ENCODE data around the gene PDZRN4. TPM values are rescaled to one million over a fixed set of nuclear protein-coding genes. Genes with fewer than 3 reads are reported as not detected.
"Not testable (repeated sequence)": the region's sequence is repeated elsewhere in the genome, so short reads cannot be mapped to it uniquely, and the experiment has no call there.

PDZRN4 gene
- total RNA-seq, 6 donors from 2014 or later: 0.17 to 1.3 (median 0.61) TPM; not detected in 1

GRCh38 chr12:41162461-41162860, 25.7 kb upstream of the PDZRN4 start:
- Histone ChIP-seq H3K36me3 (no peaks in the 10 kb centered on the region), H3K9me3 (no peaks in the 10 kb centered on the region), H3K27ac (no peak overlapping the region), H3K4me1 (no peaks in the 10 kb centered on the region), H3K27me3 (no peaks in the 10 kb centered on the region), H3K4me3 (no peak overlapping the region)
- no peak for DNase-seq
- no peak for ATAC-seq (ENCODE audit: low FRiP score in 2 of 2)
- no peak for TF ChIP-seq EP300 (IDR thresholded peaks at IDR 0.05)
- WGBS, 2 donors: 43 to 56% methylated on average over 5 of the region's 5 CpGs

GRCh38 chr12:41167701-41168100, 20.4 kb upstream of the PDZRN4 start:
- TF ChIP-seq CTCF (IDR thresholded peaks at IDR 0.05): no peak
- TF ChIP-seq EP300 (IDR thresholded peaks at IDR 0.05): no peak
- no peak for TF ChIP-seq POLR2AphosphoS5 (IDR thresholded peaks at IDR 0.05)
- TF ChIP-seq POLR2A (IDR thresholded peaks at IDR 0.05): no peak
- 78 to 92% methylated on average over 1 of the region's 1 CpG for WGBS, 2 donors
- Histone ChIP-seq H3K4me1 (no peaks in the 10 kb centered on the region), H3K36me3 (no peaks in the 10 kb centered on the region), H3K27ac (no peak overlapping the region), H3K9me3 (peaks cover 0 to 3% (median 0%) of the 10 kb centered on the region in 4 donors), H3K27me3 (no peaks in the 10 kb centered on the region), H3K4me3 (no peak overlapping the region)
- DNase-seq (no peak), ATAC-seq (ENCODE audit: low FRiP score in 2 of 2) (no peak)

DNA sequence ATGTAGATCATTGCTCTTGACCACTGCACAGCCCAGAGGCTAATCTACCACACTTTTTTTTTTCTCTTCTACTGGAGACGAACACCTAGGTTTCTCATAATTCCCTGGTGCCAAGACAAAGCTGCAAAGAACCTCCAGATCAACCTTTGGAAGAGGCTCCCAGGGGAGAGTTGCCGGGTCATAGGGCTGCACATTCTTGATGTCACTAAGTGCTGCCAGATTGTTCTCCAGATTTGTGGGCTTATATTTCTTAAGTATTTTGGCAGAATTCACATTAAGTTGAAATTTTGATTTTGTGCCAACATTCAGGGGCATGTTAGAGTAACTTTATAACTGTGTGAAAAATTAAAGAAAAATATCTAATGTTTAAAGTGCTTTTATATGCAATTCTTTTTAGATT, 13.5 kb upstream of the PDZRN4 start:
- DNase-seq: no peak
- ATAC-seq (ENCODE audit: low FRiP score in 2 of 2): no peak

DNA sequence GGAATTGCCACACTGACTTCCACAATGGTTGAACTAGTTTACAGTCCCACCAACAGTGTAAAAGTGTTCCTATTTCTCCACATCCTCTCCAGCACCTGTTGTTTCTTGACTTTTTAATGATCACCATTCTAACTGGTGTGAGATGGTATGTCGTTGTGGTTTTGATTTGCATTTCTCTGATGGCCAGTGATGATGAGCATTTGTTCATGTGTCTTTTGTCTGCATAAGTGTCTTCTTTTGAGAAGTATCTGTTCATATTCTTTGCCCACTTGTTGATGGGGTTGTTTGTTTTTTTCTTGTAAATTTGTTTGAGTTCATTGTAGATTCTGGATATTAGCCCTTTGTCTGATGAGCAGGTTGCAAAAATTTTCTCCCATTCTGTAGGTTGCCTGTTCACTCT, 8.6 kb upstream of the PDZRN4 start:
- ATAC-seq (ENCODE audit: low FRiP score in 2 of 2); H3K36me3 ChIP-seq; H3K27me3 ChIP-seq; H3K27ac ChIP-seq; H3K4me1 ChIP-seq; H3K4me3 ChIP-seq; H3K9me3 ChIP-seq; DNase-seq: not testable (repeated sequence)
- 100% methylated on average over 1 of the region's 1 CpG for WGBS, 2 donors

More for the DNA sequence above, 13.5 kb upstream of the PDZRN4 start:
- TF ChIP-seq CTCF (IDR thresholded peaks at IDR 0.05): no peak
- no peak for TF ChIP-seq POLR2AphosphoS5 (IDR thresholded peaks at IDR 0.05)
- TF ChIP-seq EP300 (IDR thresholded peaks at IDR 0.05): no peak
- no peak for TF ChIP-seq POLR2A (IDR thresholded peaks at IDR 0.05)
- H3K27me3 ChIP-seq: no peaks in the 10 kb centered on the region
- no peaks in the 10 kb centered on the region for H3K4me1 ChIP-seq
- H3K36me3 ChIP-seq: no peaks in the 10 kb centered on the region
- peaks cover 0 to 3% (median 0%) of the 10 kb centered on the region in 4 donors for H3K9me3 ChIP-seq
- no peak overlapping the region for H3K4me3 ChIP-seq
- WGBS, 2 donors: 68 to 71% methylated on average over 2 of the region's 2 CpGs
- no peak overlapping the region for H3K27ac ChIP-seq

DNA sequence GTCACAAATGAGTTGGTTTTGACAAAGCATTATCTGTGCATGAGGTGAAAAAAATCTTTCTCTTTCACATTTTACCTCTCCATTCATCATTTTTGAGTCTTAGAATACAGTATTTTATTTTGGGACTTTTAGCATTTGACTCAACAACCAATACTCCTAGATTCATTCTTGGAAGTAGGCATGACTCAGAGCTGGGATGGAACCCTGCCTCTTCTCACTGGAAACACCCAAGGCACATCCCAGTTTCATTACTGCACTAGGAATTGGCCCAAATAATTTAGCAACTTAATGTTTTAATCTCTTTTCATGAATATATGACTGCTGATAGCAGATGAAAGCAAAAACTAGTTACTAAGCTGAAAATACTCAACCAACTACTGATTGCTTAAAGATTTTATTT, 3.3 kb upstream of the PDZRN4 start:
- DNase-seq: no peak
- TF ChIP-seq POLR2AphosphoS5 (IDR thresholded peaks at IDR 0.05): no peak
- TF ChIP-seq EP300 (IDR thresholded peaks at IDR 0.05): no peak
- TF ChIP-seq CTCF (IDR thresholded peaks at IDR 0.05): no peak
- TF ChIP-seq POLR2A (IDR thresholded peaks at IDR 0.05): no peak
- no peak overlapping the region for H3K4me3 ChIP-seq
- peak in 1 of 2 donors; percentile 84 for ATAC-seq (ENCODE audit: low FRiP score in 2 of 2)
- peaks cover 11 to 21% (median 14%) of the 10 kb centered on the region in 4 donors for H3K4me1 ChIP-seq
- H3K36me3 ChIP-seq: no peaks in the 10 kb centered on the region
- H3K27ac ChIP-seq: no peak overlapping the region
- H3K27me3 ChIP-seq: peaks cover 0 to 15% (median 7%) of the 10 kb centered on the region in 4 donors
- H3K9me3 ChIP-seq: no peaks in the 10 kb centered on the region

GRCh38 chr12:41186026-41186425, 2.1 kb upstream of the PDZRN4 start:
- 62 to 71% methylated on average over 3 of the region's 3 CpGs for WGBS, 2 donors
- H3K36me3 ChIP-seq: no peaks in the 10 kb centered on the region
- ATAC-seq (ENCODE audit: low FRiP score in 2 of 2) (peak in 1 of 2 donors; percentile 85), DNase-seq (no peak)
- H3K27me3 ChIP-seq: peaks cover 0 to 20% (median 8%) of the 10 kb centered on the region in 4 donors
- TF ChIP-seq POLR2A (IDR thresholded peaks at IDR 0.05) (no peak), EP300 (IDR thresholded peaks at IDR 0.05) (no peak), POLR2AphosphoS5 (IDR thresholded peaks at IDR 0.05) (no peak), CTCF (IDR thresholded peaks at IDR 0.05) (no peak)
- no peak overlapping the region for H3K4me3 ChIP-seq
- no peaks in the 10 kb centered on the region for H3K9me3 ChIP-seq
- H3K4me1 ChIP-seq: peaks cover 13 to 25% (median 15%) of the 10 kb centered on the region in 4 donors
- no peak overlapping the region for H3K27ac ChIP-seq
